Measurements from ENCODE around the gene ZBED6. TPM values are rescaled to one million over a fixed set of nuclear protein-coding genes. Genes with fewer than 3 reads are reported as not detected.

Gene ZBED6
- total RNA-seq, 1 donor from 2014 or later: 4.5 TPM

- TF ChIP-seq CTCF (IDR thresholded peaks at IDR 0.05; ENCODE audit: insufficient read depth, low read length, severe bottlenecking): peak; percentile 25
- DNase-seq (ENCODE audit: low read depth) (peak; percentile 67), FAIRE-seq (no peak)
- Histone ChIP-seq H3K4me3 (ENCODE audit: low read depth, low read length) (no peak overlapping the region), H3K27me3 (ENCODE audit: control insufficient read depth, insufficient read depth, low read length) (no peaks in the 10 kb centered on the region), H3K36me3 (ENCODE audit: control insufficient read depth, insufficient read depth, low read length) (peaks cover 6% of the 10 kb centered on the region)
Observed at GRCh38 chr1:203797948-203798655, 2.7 kb downstream of the ZBED6 start.

- FAIRE-seq: no peak
- peaks cover 8% of the 10 kb centered on the region for H3K36me3 ChIP-seq (ENCODE audit: control insufficient read depth, insufficient read depth, low read length)
Observed at GRCh38 chr1:203799157-203799556, 3.7 kb downstream of the ZBED6 start.

GRCh38 chr1:203799971-203800370, 4.5 kb downstream of the ZBED6 start:
- no peak for TF ChIP-seq CTCF (IDR thresholded peaks at IDR 0.05; ENCODE audit: insufficient read depth, low read length, severe bottlenecking)
- H3K36me3 ChIP-seq (ENCODE audit: control insufficient read depth, insufficient read depth, low read length): peaks cover 8% of the 10 kb centered on the region
- FAIRE-seq: no peak

More at GRCh38 chr1:203799157-203799556, 3.7 kb downstream of the ZBED6 start:
- Histone ChIP-seq H3K27me3 (ENCODE audit: control insufficient read depth, insufficient read depth, low read length) (no peaks in the 10 kb centered on the region), H3K4me3 (ENCODE audit: low read depth, low read length) (no peak overlapping the region)
- TF ChIP-seq CTCF (IDR thresholded peaks at IDR 0.05; ENCODE audit: insufficient read depth, low read length, severe bottlenecking): no peak
- DNase-seq (ENCODE audit: low read depth): no peak

GRCh38 chr1:203805689-203806088, 10.3 kb downstream of the ZBED6 start:
- FAIRE-seq: no peak

More at GRCh38 chr1:203799971-203800370, 4.5 kb downstream of the ZBED6 start:
- H3K4me3 ChIP-seq (ENCODE audit: low read depth, low read length): no peak overlapping the region
- no peaks in the 10 kb centered on the region for H3K27me3 ChIP-seq (ENCODE audit: control insufficient read depth, insufficient read depth, low read length)
- DNase-seq (ENCODE audit: low read depth): no peak

GRCh38 chr1:203807196-203807595, 11.8 kb downstream of the ZBED6 start:
- FAIRE-seq (no peak), DNase-seq (ENCODE audit: low read depth) (no peak)
- no peak for TF ChIP-seq CTCF (IDR thresholded peaks at IDR 0.05; ENCODE audit: insufficient read depth, low read length, severe bottlenecking)
- Histone ChIP-seq H3K4me3 (ENCODE audit: low read depth, low read length) (no peak overlapping the region), H3K27me3 (ENCODE audit: control insufficient read depth, insufficient read depth, low read length) (no peaks in the 10 kb centered on the region), H3K36me3 (ENCODE audit: control insufficient read depth, insufficient read depth, low read length) (peaks cover 8% of the 10 kb centered on the region)

More at GRCh38 chr1:203805689-203806088, 10.3 kb downstream of the ZBED6 start:
- TF ChIP-seq CTCF (IDR thresholded peaks at IDR 0.05; ENCODE audit: insufficient read depth, low read length, severe bottlenecking): no peak
- Histone ChIP-seq H3K36me3 (ENCODE audit: control insufficient read depth, insufficient read depth, low read length) (peaks cover 7% of the 10 kb centered on the region), H3K4me3 (ENCODE audit: low read depth, low read length) (no peak overlapping the region), H3K27me3 (ENCODE audit: control insufficient read depth, insufficient read depth, low read length) (no peaks in the 10 kb centered on the region)
- no peak for DNase-seq (ENCODE audit: low read depth)
